HepG2 (cell line): ENCODE measurements around the gene MVP. TPM values are rescaled to one million over a fixed set of nuclear protein-coding genes. Genes with fewer than 3 reads are reported as not detected.

Experiments used
- ATAC-seq: fragments of 200-7000 bp; cut with Tn5 transposase; 3 replicates; pipeline ENCODE4 v1.9.1; 2020; ENCODE audit warnings: mild to moderate bottlenecking, moderate library complexity
- BruUV-seq: library from RNA; stranded (reverse); fragments of 400-500 nt; replicated peaks from 2 replicates; lab custom pipeline; 2021; lab: Mats Ljungman, UMichigan
- CTCF ChIA-PET: fragments of 300-600 bp; formaldehyde crosslinking; extraction: SDS; loops from one replicate; lab custom pipeline; 2021; ENCODE audit warnings: low total read pairs, inconsistent platforms, low intra/inter-chr PET ratio; lab: Yijun Ruan, JAX
- POLR2A ChIA-PET: fragments of 350-600 bp; sonication (Branson Sonifier 250); formaldehyde crosslinking; loops from one replicate; lab custom pipeline; 2020; ENCODE audit warnings: antibody characterized with exemption, inconsistent platforms; lab: Yijun Ruan, JAX
- DNase-seq: peaks from one replicate; pipeline ENCODE4 v3.0.0-alpha.2; 2015; ENCODE audit warnings: low spot score
- FAIRE-seq: peaks from 3 replicates; lab custom pipeline; 2011; peaks lifted over from hg19 to GRCh38; lab: Jason Lieb, UNC
- H2AFZ ChIP-seq: one replicate; pipeline ENCODE4 v1.6.1; 2011; ENCODE audit warnings: low read length, inconsistent platforms
- H3K27ac ChIP-seq: fragments of 300-600 bp; 3 replicates; pipeline ENCODE4 v1.8.0; 2011; ENCODE audit warnings: mixed run types, mild to moderate bottlenecking, mixed read lengths, low read length, inconsistent platforms; ENCODE audit not compliant: insufficient read depth; ENCODE audit errors: extremely low read length
- H3K27me3 ChIP-seq, 2 experiments: fragments of 200-600 bp in 1 of 2; 2 replicates in 1 of 2; 3 replicates in 1 of 2; pipeline versions ENCODE4 v1.6.0 to v1.8.0; 2011; ENCODE audit warnings: low read length in 2 of 2, mild to moderate bottlenecking in 2 of 2, moderate library complexity in 2 of 2, inconsistent platforms in 1 of 2; ENCODE audit not compliant: insufficient read depth in 2 of 2, control insufficient read depth in 1 of 2
- H3K36me3 ChIP-seq, 2 experiments: fragments of 200-600 bp in 1 of 2; replicated peaks in 1 of 2; 2 replicates in 1 of 2; 3 replicates in 1 of 2; pipeline versions ENCODE4 v1.5.1 to v1.8.0; 2011; ENCODE audit warnings: low read length in 2 of 2, inconsistent platforms in 1 of 2; ENCODE audit not compliant: insufficient read depth in 2 of 2, control insufficient read depth in 1 of 2
- H3K4me1 ChIP-seq: 2 replicates; pipeline ENCODE4 v1.5.1; 2012; ENCODE audit warnings: low read length, inconsistent platforms; ENCODE audit not compliant: insufficient read depth
- H3K4me2 ChIP-seq: 2 replicates; pipeline ENCODE4 v1.6.0; 2011; ENCODE audit warnings: low read depth, low read length, inconsistent platforms
- H3K4me3 ChIP-seq, 3 experiments: fragments of 200-600 bp in 1 of 3; sonication (generic), shearing (Covaris generic) in 1 of 3; replicated peaks in 1 of 3; 2 replicates each; pipeline ENCODE4 v1.5.1; 2011 to 2016; ENCODE audit warnings: low read length in 3 of 3, inconsistent platforms in 2 of 3, low read depth in 2 of 3, mild to moderate bottlenecking in 2 of 3, control low read depth in 1 of 3, mixed read lengths in 1 of 3; ENCODE audit not compliant: insufficient read depth in 1 of 3
- H3K79me2 ChIP-seq: one replicate; pipeline ENCODE4 v1.6.1; 2011; ENCODE audit warnings: low read length, inconsistent platforms; ENCODE audit not compliant: insufficient read depth
- H3K9ac ChIP-seq: 2 replicates; pipeline ENCODE4 v1.6.0; 2011; ENCODE audit warnings: mild to moderate bottlenecking, low read depth, low read length, inconsistent platforms; ENCODE audit not compliant: insufficient read depth
- H3K9me3 ChIP-seq: 2 replicates; pipeline ENCODE4 v1.5.1; 2012; ENCODE audit warnings: mild to moderate bottlenecking, low read length
- H4K20me1 ChIP-seq: 2 replicates; pipeline ENCODE4 v1.6.0; 2011; ENCODE audit warnings: inconsistent platforms, mild to moderate bottlenecking, low read length, moderate library complexity; ENCODE audit not compliant: insufficient read depth
- AHDC1 ChIP-seq: sonication (generic); formaldehyde crosslinking; IDR thresholded peaks from 2 replicates; pipeline ENCODE4 v1.5.1; 2020; ENCODE audit warnings: mild to moderate bottlenecking, missing genetic modification reagents, borderline replicate concordance
- FOXA1 ChIP-seq, 2 experiments: fragments of 450-650 bp in 1 of 2; sonication (generic) in 1 of 2; formaldehyde crosslinking in 1 of 2; IDR thresholded peaks; 2 replicates each; pipeline versions ENCODE4 v1.4.0 to v1.6.1; 2016 to 2020; ENCODE audit warnings: missing genetic modification reagents in 1 of 2
- MAFF ChIP-seq: IDR thresholded peaks from 2 replicates; pipeline ENCODE4 v1.6.1; 2011; ENCODE audit warnings: low read depth, low read length, improper control_type of control experiment
- MAFG ChIP-seq: sonication (generic); formaldehyde crosslinking; IDR thresholded peaks from 2 replicates; pipeline ENCODE4 v1.5.1; 2020; ENCODE audit warnings: mild to moderate bottlenecking, missing genetic modification reagents
- MAFK ChIP-seq, 2 experiments: IDR thresholded peaks in 1 of 2; conservative IDR thresholded peaks in 1 of 2; 2 replicates each; pipeline ENCODE4 v1.6.1; 2011; ENCODE audit warnings: improper control_type of control experiment in 2 of 2, low read length in 2 of 2
- NFE2L2 ChIP-seq: fragments of 150-350 bp; IDR thresholded peaks from 2 replicates; pipeline ENCODE4 v1.6.1; 2014; ENCODE audit warnings: low read length
- PCBP1 ChIP-seq: fragments of 200-400 bp; formaldehyde crosslinking; IDR thresholded peaks from 2 replicates; pipeline ENCODE4 v1.6.1; 2017; ENCODE audit warnings: mild to moderate bottlenecking, low read depth, low read length, borderline replicate concordance
- RFX5 ChIP-seq: IDR thresholded peaks from 2 replicates; pipeline ENCODE4 v1.6.1; 2011; ENCODE audit warnings: low read depth, low read length, improper control_type of control experiment
- RXRA ChIP-seq: sonication (generic); formaldehyde crosslinking; IDR thresholded peaks from 2 replicates; pipeline ENCODE4 v1.5.1; 2020; ENCODE audit warnings: missing genetic modification reagents
- SRSF4 ChIP-seq: fragments of 200-400 bp; formaldehyde crosslinking; IDR thresholded peaks from one replicate; pipeline ENCODE4 v1.6.1; 2018; ENCODE audit warnings: mild to moderate bottlenecking, low read depth, low read length, moderate library complexity; ENCODE audit not compliant: poor library complexity, severe bottlenecking
- TAF15 ChIP-seq: fragments of 200-400 bp; formaldehyde crosslinking; IDR thresholded peaks from one replicate; pipeline ENCODE4 v1.6.1; 2018; ENCODE audit warnings: mild to moderate bottlenecking, low read depth, low read length; ENCODE audit not compliant: poor library complexity, severe bottlenecking
- WIZ ChIP-seq: sonication (generic); formaldehyde crosslinking; IDR thresholded peaks from 2 replicates; pipeline ENCODE4 v1.5.1; 2020; ENCODE audit warnings: mild to moderate bottlenecking, missing genetic modification reagents
- ZKSCAN1 ChIP-seq: fragments of 150-350 bp; IDR thresholded peaks from 2 replicates; pipeline ENCODE4 v1.6.1; 2014; ENCODE audit warnings: low read length
- ZNF768 ChIP-seq: sonication (generic); formaldehyde crosslinking; IDR thresholded peaks from 2 replicates; pipeline ENCODE4 v1.4.0; 2020; ENCODE audit warnings: missing genetic modification reagents
- ZNF816 ChIP-seq: sonication (generic); formaldehyde crosslinking; IDR thresholded peaks from 2 replicates; pipeline ENCODE4 v1.8.0; 2022; ENCODE audit warnings: missing genetic modification reagents, mild to moderate bottlenecking, borderline replicate concordance
- WGBS: methylation state at CpG from one replicate; pipeline ENCODE4 v1.1.6; 2017; ENCODE audit warnings: low lambda C conversion rate; 5-methylcytosine and 5-hydroxymethylcytosine counted together
- in situ Hi-C: cut with HindIII; loops from 2 replicates; pipeline ENCODE4 v1.10.0; 2017; ENCODE audit warnings: low pct_unique_long_range_greater_than_20kb; ENCODE audit not compliant: extremely low pct_ligation_motif_present
- intact Hi-C: fragments of 100-400 bp; cut with micrococcal nuclease; formaldehyde crosslinking; loops from one replicate; pipeline ENCODE4 v1.10.0; 2022; ENCODE audit not compliant: unreplicated experiment
- polyA plus RNA-seq, 8 experiments: library from polyadenylated mRNA; depleted of rRNA in 3 of 8; stranded (reverse) in 7 of 8; unstranded in 1 of 8; fragments of >200 nt; fragmentation: Illumina TruSeq in 4 of 8; extraction: Trizol in 4 of 8; gene quantifications; 2 replicates each; pipeline versions ENCODE4 v1.2.1 to v1.2.3, GENCODE V29; 2011 to 2016; ENCODE audit warnings: low read depth in 4 of 8, missing spikeins in 1 of 8, mixed read lengths in 1 of 8; ENCODE audit not compliant: insufficient read depth in 1 of 8
- total RNA-seq, 5 experiments: library from RNA; depleted of rRNA; stranded (reverse); fragments of >200 nt; fragmentation: Illumina TruSeq; extraction: Trizol; gene quantifications; 2 replicates each; pipeline ENCODE4 v1.2.3, GENCODE V29; 2016; ENCODE audit warnings: low read depth in 1 of 5
- TF ChIP-seq, protein P1 (sequence below): sonication (generic); formaldehyde crosslinking; IDR thresholded peaks from 2 replicates; pipeline ENCODE4 v1.4.0; 2020; ENCODE audit warnings: mild to moderate bottlenecking, missing genetic modification reagents

Gene MVP
- total and polyA plus RNA-seq, 2 of the 13 experiments (the other 11 are each of a cell fraction or from before 2014, with no cell fraction given): 22.9 to 43.5 TPM

DNA sequence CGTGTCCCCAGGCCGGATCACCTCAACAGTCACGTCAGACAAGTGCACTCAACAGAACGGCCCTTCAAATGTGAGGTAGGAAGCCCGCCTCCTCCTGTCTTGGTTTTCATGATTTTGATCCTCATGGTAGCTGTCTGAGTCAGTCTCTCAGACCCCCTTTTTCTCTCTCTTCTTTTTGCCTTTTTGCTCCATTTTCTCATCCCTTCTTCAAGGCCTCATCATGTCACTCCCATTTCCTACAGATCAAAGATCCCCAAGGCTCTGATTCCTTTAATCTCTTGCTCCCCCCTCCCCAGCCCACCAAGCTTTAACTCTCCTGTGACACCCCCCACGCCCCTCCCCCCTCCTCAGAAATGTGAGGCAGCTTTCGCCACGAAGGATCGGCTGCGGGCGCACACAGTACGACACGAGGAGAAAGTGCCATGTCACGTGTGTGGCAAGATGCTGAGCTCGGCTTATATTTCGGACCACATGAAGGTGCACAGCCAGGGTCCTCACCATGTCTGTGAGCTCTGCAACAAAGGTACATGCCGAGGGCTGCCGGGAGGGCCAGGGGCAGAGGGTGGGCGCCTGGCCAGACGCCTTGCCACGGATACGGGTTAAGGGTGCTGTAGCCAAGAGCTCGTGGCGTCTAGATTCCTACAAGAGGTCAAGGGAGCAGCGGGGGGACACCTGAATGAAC lies 11.9 kb upstream of the MVP start:
- Histone ChIP-seq H3K4me3 (peak overlapping the region; percentile 63 to 85 (median 77)), H3K27ac (peak overlapping the region; percentile 77), H3K9ac (peak overlapping the region; percentile 78), H3K36me3 (peaks cover 10 to 35% of the 10 kb centered on the region in 2 experiments), H3K27me3 (peaks cover 0 to 12% of the 10 kb centered on the region in 2 experiments; a peak in 2 of 5 replicates), H4K20me1 (peaks cover 23% of the 10 kb centered on the region; the same call in 1 of the 2 replicates), H2AFZ (no peak overlapping the region), H3K9me3 (no peaks in the 10 kb centered on the region), H3K79me2 (peaks cover 22% of the 10 kb centered on the region)
- intact Hi-C loops: no loop called here
- no TSS peak for BruUV-seq
- in situ Hi-C loops: loop anchor here (25.0 kb wide), 1 partner anchor 854 kb away; the partner anchor contains the start of genes FBRS and PRR14
- POLR2A ChIA-PET: interaction anchor here (0.7 to 3.7 kb wide), 23 partner anchors 9 to 257 kb away, joined by 3 to 80 read pairs (median 6); partner anchors contain the start of genes ALDOA, ASPHD1, CDIPT and KCTD13
- no peak for ATAC-seq
- no peak for FAIRE-seq
- DNase-seq: no peak
- CTCF ChIA-PET: interaction anchor here (1.8 kb wide), 1 partner anchor 40 kb away, joined by 5 read pairs; no protein-coding TSS in a partner anchor
- TF ChIP-seq MAFK (conservative IDR thresholded peaks at IDR 0.05 in 1 of 2, IDR thresholded peaks at IDR 0.05 in 1 of 2; ENCODE audit: low read length in 2 of 2): peak; percentile 94 to 96
- no peak for TF ChIP-seq RXRA (CRISPR knock-in tag)
- TF ChIP-seq ZNF768 (CRISPR knock-in tag): no peak
- no peak for TF ChIP-seq WIZ
- peak; percentile 90 for TF ChIP-seq MAFF
- TF ChIP-seq ZKSCAN1: no peak
- TF ChIP-seq MAFG (CRISPR knock-in tag): peak; percentile 18; the same call in 1 of the 2 replicates
- TF ChIP-seq NFE2L2: 0 out of 2 replicates have a peak, but pooled peaks have one; percentile 16
- TF ChIP-seq RFX5: 0 out of 2 replicates have a peak, but pooled peaks have one; percentile 18
- peak; percentile 4; the same call in 1 of the 2 replicates for TF ChIP-seq PCBP1
- TF ChIP-seq, protein P1, sequence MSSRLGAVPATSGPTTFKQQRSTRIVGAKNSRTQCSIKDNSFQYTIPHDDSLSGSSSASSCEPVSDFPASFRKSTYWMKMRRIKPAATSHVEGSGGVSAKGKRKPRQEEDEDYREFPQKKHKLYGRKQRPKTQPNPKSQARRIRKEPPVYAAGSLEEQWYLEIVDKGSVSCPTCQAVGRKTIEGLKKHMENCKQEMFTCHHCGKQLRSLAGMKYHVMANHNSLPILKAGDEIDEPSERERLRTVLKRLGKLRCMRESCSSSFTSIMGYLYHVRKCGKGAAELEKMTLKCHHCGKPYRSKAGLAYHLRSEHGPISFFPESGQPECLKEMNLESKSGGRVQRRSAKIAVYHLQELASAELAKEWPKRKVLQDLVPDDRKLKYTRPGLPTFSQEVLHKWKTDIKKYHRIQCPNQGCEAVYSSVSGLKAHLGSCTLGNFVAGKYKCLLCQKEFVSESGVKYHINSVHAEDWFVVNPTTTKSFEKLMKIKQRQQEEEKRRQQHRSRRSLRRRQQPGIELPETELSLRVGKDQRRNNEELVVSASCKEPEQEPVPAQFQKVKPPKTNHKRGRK (CRISPR knock-in tag): 0 out of 2 replicates have a peak, but pooled peaks have one; percentile 12
- no peak for TF ChIP-seq SRSF4
- 0 out of 2 replicates have a peak, but pooled peaks have one; percentile 7 for TF ChIP-seq ZNF816 (CRISPR knock-in tag)
- TF ChIP-seq AHDC1 (CRISPR knock-in tag): 0 out of 2 replicates have a peak, but pooled peaks have one; percentile 7
- TF ChIP-seq TAF15: no peak
- TF ChIP-seq FOXA1 (IDR thresholded peaks at IDR 0.05): no peak
- TF ChIP-seq FOXA1 (CRISPR knock-in tag; IDR thresholded peaks at IDR 0.05): no peak
- TF ChIP-seq, all 625 proteins: peak for 9
- WGBS: 73% methylated on average over 25 of the region's 25 CpGs
- Histone ChIP-seq H3K4me1 (peaks cover 70% of the 10 kb centered on the region), H3K4me2 (peak overlapping the region; percentile 88)
